ENCODE measurements around the gene PCDHGA7. TPM values are rescaled to one million over a fixed set of nuclear protein-coding genes. Genes with fewer than 3 reads are reported as not detected.
A peak's percentile ranks its signal among the peaks of the same experiment; 100 is the strongest.

Gene PCDHGA7
- total RNA-seq, 1 experiment from 2014 or later: 0.18 TPM

DNA sequence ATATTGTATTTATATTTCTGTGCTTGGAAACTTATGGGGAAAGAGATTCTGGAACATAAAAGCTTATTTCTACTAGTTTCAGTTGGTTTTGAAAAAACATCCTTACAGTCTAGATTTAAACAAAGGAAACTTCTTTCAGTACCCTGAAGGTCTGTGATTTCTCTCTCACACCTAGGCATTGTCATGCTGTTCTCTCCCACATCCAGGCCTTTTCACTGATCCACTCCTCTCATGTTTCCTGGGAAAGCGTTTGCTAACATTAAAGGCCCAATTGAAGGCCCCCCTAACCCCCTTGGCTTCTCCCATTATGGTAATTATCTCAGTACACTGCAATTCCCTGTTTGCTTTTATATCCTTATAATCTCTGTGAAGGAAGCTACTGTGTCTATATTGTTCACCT is 39.8 kb upstream of the PCDHGA7 start:
- ATAC-seq (no peak), DNase-seq (ENCODE audit: low read depth, low spot score) (no peak)
- Histone ChIP-seq H3K27me3 (ENCODE audit: control insufficient read depth, insufficient read depth, low read length) (no peaks in the 10 kb centered on the region), H3K4me3 (ENCODE audit: low read depth in 2 of 2, low read length in 2 of 2) (no peak overlapping the region), H3K27ac (ENCODE audit: low read length) (no peak overlapping the region), H3K36me3 (ENCODE audit: control insufficient read depth, insufficient read depth, low read length) (no peaks in the 10 kb centered on the region), H3K4me1 (ENCODE audit: control insufficient read depth, insufficient read depth, low read length) (no peaks in the 10 kb centered on the region), H3K9me3 (ENCODE audit: control insufficient read depth, insufficient read depth, low read depth, low read length) (no peaks in the 10 kb centered on the region; the same call in 1 of the 2 replicates)
- BruUV-seq (replicated peaks): no TSS peak
- in situ Hi-C loops (cut with HindIII; ENCODE audit: low pct_unique_long_range_greater_than_20kb, low sequenced_read_pairs): loop anchor here (25.0 kb wide), 1 partner anchor 155 kb away; the partner anchor contains the start of genes PCDHB10, PCDHB11, PCDHB16 and PCDHB8
- CTCF ChIA-PET: interaction anchor here (0.6 kb wide), 1 partner anchor 595 kb away, joined by 3 read pairs; no protein-coding TSS in a partner anchor
- intact Hi-C loops (cut with micrococcal nuclease; ENCODE audit: unreplicated experiment): no loop called here
- POLR2A ChIA-PET: interaction anchor here (1.0 kb wide), 1 partner anchor 22 kb away, joined by 3 read pairs; no protein-coding TSS in a partner anchor
- no peak for TF ChIP-seq POLR2AphosphoS5 (IDR thresholded peaks at IDR 0.05; ENCODE audit: low read depth, low read length)
- TF ChIP-seq, protein P1, sequence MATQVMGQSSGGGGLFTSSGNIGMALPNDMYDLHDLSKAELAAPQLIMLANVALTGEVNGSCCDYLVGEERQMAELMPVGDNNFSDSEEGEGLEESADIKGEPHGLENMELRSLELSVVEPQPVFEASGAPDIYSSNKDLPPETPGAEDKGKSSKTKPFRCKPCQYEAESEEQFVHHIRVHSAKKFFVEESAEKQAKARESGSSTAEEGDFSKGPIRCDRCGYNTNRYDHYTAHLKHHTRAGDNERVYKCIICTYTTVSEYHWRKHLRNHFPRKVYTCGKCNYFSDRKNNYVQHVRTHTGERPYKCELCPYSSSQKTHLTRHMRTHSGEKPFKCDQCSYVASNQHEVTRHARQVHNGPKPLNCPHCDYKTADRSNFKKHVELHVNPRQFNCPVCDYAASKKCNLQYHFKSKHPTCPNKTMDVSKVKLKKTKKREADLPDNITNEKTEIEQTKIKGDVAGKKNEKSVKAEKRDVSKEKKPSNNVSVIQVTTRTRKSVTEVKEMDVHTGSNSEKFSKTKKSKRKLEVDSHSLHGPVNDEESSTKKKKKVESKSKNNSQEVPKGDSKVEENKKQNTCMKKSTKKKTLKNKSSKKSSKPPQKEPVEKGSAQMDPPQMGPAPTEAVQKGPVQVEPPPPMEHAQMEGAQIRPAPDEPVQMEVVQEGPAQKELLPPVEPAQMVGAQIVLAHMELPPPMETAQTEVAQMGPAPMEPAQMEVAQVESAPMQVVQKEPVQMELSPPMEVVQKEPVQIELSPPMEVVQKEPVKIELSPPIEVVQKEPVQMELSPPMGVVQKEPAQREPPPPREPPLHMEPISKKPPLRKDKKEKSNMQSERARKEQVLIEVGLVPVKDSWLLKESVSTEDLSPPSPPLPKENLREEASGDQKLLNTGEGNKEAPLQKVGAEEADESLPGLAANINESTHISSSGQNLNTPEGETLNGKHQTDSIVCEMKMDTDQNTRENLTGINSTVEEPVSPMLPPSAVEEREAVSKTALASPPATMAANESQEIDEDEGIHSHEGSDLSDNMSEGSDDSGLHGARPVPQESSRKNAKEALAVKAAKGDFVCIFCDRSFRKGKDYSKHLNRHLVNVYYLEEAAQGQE (IDR thresholded peaks at IDR 0.05; ENCODE audit: insufficient read depth in 1 of 2, low read depth in 2 of 2, low read length in 1 of 2): no peak
- no peak for TF ChIP-seq CTCF (IDR thresholded peaks at IDR 0.05)
- no peak for TF ChIP-seq TCF7L2 (IDR thresholded peaks at IDR 0.05; ENCODE audit: low read depth, low read length)
- no peak for TF ChIP-seq SIN3A (IDR thresholded peaks at IDR 0.05; ENCODE audit: borderline replicate concordance, insufficient read depth, low read depth, low read length)

- no peak for ATAC-seq
- Histone ChIP-seq H3K9me3 (ENCODE audit: control insufficient read depth, insufficient read depth, low read depth, low read length) (no peaks in the 10 kb centered on the region; the same call in 1 of the 2 replicates), H3K4me1 (ENCODE audit: control insufficient read depth, insufficient read depth, low read length) (no peaks in the 10 kb centered on the region), H3K27me3 (ENCODE audit: control insufficient read depth, insufficient read depth, low read length) (no peaks in the 10 kb centered on the region), H3K36me3 (ENCODE audit: control insufficient read depth, insufficient read depth, low read length) (no peaks in the 10 kb centered on the region), H3K27ac (ENCODE audit: low read length) (no peak within 1 kb of the TSS), H3K4me3 (ENCODE audit: low read depth in 2 of 2, low read length in 2 of 2) (no peak within 1 kb of the TSS)
- no TSS peak for BruUV-seq (replicated peaks)
- intact Hi-C loops (cut with micrococcal nuclease; ENCODE audit: unreplicated experiment) (no loop called here), in situ Hi-C loops (cut with HindIII; ENCODE audit: low pct_unique_long_range_greater_than_20kb, low sequenced_read_pairs) (loop anchor here (25.0 kb wide), 1 partner anchor 156 kb away; the partner anchor contains the start of genes PCDHB10, PCDHB11, PCDHB16 and PCDHB8)
- ChIA-PET POLR2A (interaction anchor here (0.5 to 1.0 kb wide), 2 partner anchors 13 to 22 kb away, joined by 3 to 9 read pairs; partner anchors contain the start of gene PCDHGA1), CTCF (interaction anchor here (0.7 kb wide), 1 partner anchor 288 kb away, joined by 3 read pairs; no protein-coding TSS in a partner anchor)
- no peak for DNase-seq (ENCODE audit: low read depth, low spot score)
- TF ChIP-seq POLR2AphosphoS5 (IDR thresholded peaks at IDR 0.05; ENCODE audit: low read depth, low read length) (no peak), SIN3A (IDR thresholded peaks at IDR 0.05; ENCODE audit: borderline replicate concordance, insufficient read depth, low read depth, low read length) (no peak), CTCF (IDR thresholded peaks at IDR 0.05) (peak; percentile 38)
- TF ChIP-seq, protein P1 (IDR thresholded peaks at IDR 0.05; ENCODE audit: insufficient read depth in 1 of 2, low read depth in 2 of 2, low read length in 1 of 2): no peak
These were observed 39.1 kb upstream of the PCDHGA7 start, which contains the start of gene PCDHGA3 for GRCh38 chr5:141343242-141343952. Gene PCDHGA3 (plus strand): TSS chr5:141343829. CDS start chr5:141344034, 205 bp downstream.
